Mesenchymal stem cell (in vitro differentiated cells and primary cell): ENCODE measurements around the gene PDK1.

Source experiments
- DNase-seq: peaks from one replicate; pipeline ENCODE4 v3.0.0-alpha.2; 2013
- H2AFZ ChIP-seq: one replicate; pipeline ENCODE4 v1.6.1; 2013; ENCODE audit warnings: low read depth, mild to moderate bottlenecking, control low read depth, inconsistent platforms, low read length, moderate library complexity
- H2AK5ac ChIP-seq: 2 replicates; pipeline ENCODE4 v1.6.1; 2013; ENCODE audit warnings: low read length, moderate library complexity, mild to moderate bottlenecking, inconsistent platforms; ENCODE audit not compliant: severe bottlenecking
- H2BK120ac ChIP-seq: one replicate; pipeline ENCODE4 v1.6.1; 2013; ENCODE audit warnings: low read depth, mild to moderate bottlenecking, inconsistent platforms, low read length, moderate library complexity
- H2BK12ac ChIP-seq, 2 experiments: one replicate each; pipeline ENCODE4 v1.6.1; 2013; ENCODE audit warnings: inconsistent platforms in 2 of 2, low read length in 2 of 2, mild to moderate bottlenecking in 2 of 2, moderate library complexity in 2 of 2, control low read depth in 1 of 2
- H2BK15ac ChIP-seq: one replicate; pipeline ENCODE4 v1.6.1; 2013; ENCODE audit warnings: mild to moderate bottlenecking, low read depth, inconsistent platforms; ENCODE audit not compliant: poor library complexity, severe bottlenecking
- H2BK5ac ChIP-seq: 2 replicates; pipeline ENCODE4 v1.6.1; 2013; ENCODE audit warnings: low read depth, mild to moderate bottlenecking, low read length, control low read depth, inconsistent platforms; ENCODE audit not compliant: poor library complexity, severe bottlenecking
- H3K14ac ChIP-seq, 2 experiments: one replicate each; pipeline ENCODE4 v1.6.1; 2013; ENCODE audit warnings: inconsistent platforms in 2 of 2, low read length in 2 of 2, control low read depth in 1 of 2, mild to moderate bottlenecking in 1 of 2, moderate library complexity in 1 of 2
- H3K18ac ChIP-seq, 2 experiments: one replicate each; pipeline ENCODE4 v1.6.1; 2013; ENCODE audit warnings: inconsistent platforms in 2 of 2, low read length in 2 of 2, control low read depth in 1 of 2, low read depth in 1 of 2, mild to moderate bottlenecking in 1 of 2
- H3K23ac ChIP-seq, 2 experiments: one replicate each; pipeline ENCODE4 v1.6.1; 2013; ENCODE audit warnings: inconsistent platforms in 2 of 2, low read length in 2 of 2, mild to moderate bottlenecking in 2 of 2, moderate library complexity in 2 of 2, control low read depth in 1 of 2
- H3K27ac ChIP-seq: 2 replicates; pipeline ENCODE4 v1.5.1; 2013; ENCODE audit warnings: mild to moderate bottlenecking, moderate library complexity, low read length, control low read depth, inconsistent platforms; ENCODE audit not compliant: poor library complexity, severe bottlenecking
- H3K27me3 ChIP-seq, 2 experiments: 2 replicates each; pipeline versions ENCODE4 v1.6.1 to v1.7.0; 2013; ENCODE audit warnings: low read length in 2 of 2, mild to moderate bottlenecking in 2 of 2, moderate library complexity in 2 of 2, control low read depth in 1 of 2, inconsistent platforms in 1 of 2; ENCODE audit not compliant: control insufficient read depth in 1 of 2, insufficient read depth in 1 of 2
- H3K36me3 ChIP-seq, 2 experiments: 2 replicates each; pipeline versions ENCODE4 v1.6.1 to v1.7.0; 2013; ENCODE audit warnings: low read length in 2 of 2, control low read depth in 1 of 2, inconsistent platforms in 1 of 2, low read depth in 1 of 2, mild to moderate bottlenecking in 1 of 2; ENCODE audit not compliant: insufficient read depth in 2 of 2, control insufficient read depth in 1 of 2
- H3K4ac ChIP-seq, 2 experiments: one replicate each; pipeline ENCODE4 v1.6.1; 2013; ENCODE audit warnings: inconsistent platforms in 2 of 2, low read length in 2 of 2, mild to moderate bottlenecking in 2 of 2, moderate library complexity in 2 of 2, control low read depth in 1 of 2, low read depth in 1 of 2
- H3K4me1 ChIP-seq: 2 replicates; pipeline ENCODE4 v1.6.1; 2013; ENCODE audit warnings: low read depth, low read length, control low read depth; ENCODE audit not compliant: control insufficient read depth, insufficient read depth
- H3K4me2 ChIP-seq: 2 replicates; pipeline ENCODE4 v1.6.1; 2013; ENCODE audit warnings: low read length, mild to moderate bottlenecking, inconsistent platforms; ENCODE audit not compliant: poor library complexity, severe bottlenecking
- H3K4me3 ChIP-seq, 2 experiments: 2 replicates each; pipeline versions ENCODE4 v1.5.1 to v1.7.0; 2013; ENCODE audit warnings: low read length in 2 of 2, mild to moderate bottlenecking in 2 of 2, control low read depth in 1 of 2, low read depth in 1 of 2; ENCODE audit not compliant: insufficient read depth in 1 of 2
- H3K79me1 ChIP-seq: replicated peaks from 2 replicates; pipeline ENCODE4 v1.6.1; 2013; ENCODE audit warnings: mild to moderate bottlenecking, control low read depth, low read length, inconsistent platforms; ENCODE audit not compliant: poor library complexity, severe bottlenecking
- H3K9ac ChIP-seq: 2 replicates; pipeline ENCODE4 v1.7.0; 2013; ENCODE audit warnings: mild to moderate bottlenecking, low read length, moderate library complexity
- H3K9me3 ChIP-seq: 2 replicates; pipeline ENCODE4 v1.7.0; 2013; ENCODE audit warnings: mild to moderate bottlenecking, low read length; ENCODE audit not compliant: control insufficient read depth
- H4K8ac ChIP-seq: one replicate; pipeline ENCODE4 v1.6.1; 2013; ENCODE audit warnings: inconsistent platforms, mild to moderate bottlenecking, low read length, moderate library complexity
- H4K91ac ChIP-seq: one replicate; pipeline ENCODE4 v1.6.1; 2013; ENCODE audit warnings: mild to moderate bottlenecking, low read length, inconsistent platforms
- WGBS: methylation state at CpG from one replicate; pipeline ENCODE4 v1.1.7; 2013; ENCODE audit warnings: mixed read lengths; 5-methylcytosine and 5-hydroxymethylcytosine counted together

PDK1 gene

DNA sequence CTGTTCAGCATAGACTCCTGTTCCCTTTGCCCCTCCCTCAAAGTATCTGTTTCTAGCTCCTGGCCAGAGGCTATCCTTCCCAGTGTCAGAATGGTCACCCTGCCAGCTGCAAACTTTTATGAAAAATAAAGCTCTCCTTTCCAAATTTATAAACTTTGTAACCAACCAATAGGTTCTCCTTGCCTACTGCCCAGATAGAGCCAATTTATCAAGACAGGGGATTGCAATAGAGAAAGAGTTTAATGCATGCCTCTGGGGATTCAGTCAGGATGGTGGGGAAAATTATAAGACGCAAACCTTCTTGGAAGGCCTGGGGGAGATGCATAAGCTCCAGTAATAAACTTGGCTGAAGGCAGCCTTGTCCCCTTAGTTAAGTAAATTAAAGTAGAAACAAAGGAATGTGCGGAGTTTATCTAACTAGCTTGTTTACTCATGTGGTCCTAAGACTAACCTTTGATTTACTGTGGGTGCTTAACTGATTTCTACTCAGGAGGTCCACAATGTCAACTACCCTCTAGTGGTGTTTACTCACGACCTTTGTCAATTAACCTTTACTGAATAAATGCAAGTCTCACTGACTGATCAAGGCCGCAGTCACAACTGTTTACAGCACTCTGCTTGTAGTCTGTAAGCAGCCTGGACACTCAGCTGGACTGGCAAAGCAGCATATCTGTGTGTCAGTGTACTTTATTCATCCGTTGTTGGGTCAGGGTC, 42.9 kb upstream of the PDK1 start:
- Histone ChIP-seq H3K18ac (no peak overlapping the region), H3K79me1 (no peaks in the 10 kb centered on the region), H3K14ac (no peak overlapping the region), H3K36me3 (no peaks in the 10 kb centered on the region), H3K9me3 (peaks cover 34% of the 10 kb centered on the region), H2BK120ac (no peak overlapping the region), H3K27ac (no peak overlapping the region), H3K4ac (no peak overlapping the region), H3K9ac (no peak overlapping the region), H4K8ac (no peak overlapping the region), H3K23ac (no peak overlapping the region), H3K4me2 (no peak overlapping the region), H2BK12ac (no peak overlapping the region), H2BK5ac (no peak overlapping the region), H3K4me1 (no peaks in the 10 kb centered on the region), H3K4me3 (no peak overlapping the region), H3K27me3 (no peaks in the 10 kb centered on the region), H2BK15ac (no peak overlapping the region), H4K91ac (no peak overlapping the region), H2AK5ac (no peak overlapping the region), H2AFZ (no peak overlapping the region)
- DNase-seq, result no peak
- WGBS, result 84% methylated on average over 5 of the region's 5 CpGs

DNA sequence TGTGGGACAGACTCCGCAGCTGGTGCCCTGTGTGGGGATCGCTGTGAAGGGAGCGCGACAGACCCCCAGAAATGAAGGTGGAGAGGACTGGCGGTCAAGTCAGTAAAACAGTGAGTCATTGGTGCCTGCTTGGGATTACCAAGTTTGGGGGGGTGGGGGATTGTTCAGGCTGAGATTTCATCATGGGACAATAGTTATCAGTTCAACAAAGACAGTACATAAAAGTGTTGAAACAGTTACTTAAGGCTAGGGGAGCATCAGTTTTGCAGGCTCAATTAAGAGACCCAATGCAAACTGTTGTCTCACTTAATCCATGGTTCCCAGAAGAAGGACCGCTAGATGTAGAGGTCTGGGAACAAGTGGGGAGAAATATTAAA, 42.4 kb upstream of the PDK1 start:
- Histone ChIP-seq H4K8ac (no peak overlapping the region), H2AK5ac (no peak overlapping the region), H2BK5ac (no peak overlapping the region), H3K4me3 (no peak overlapping the region), H4K91ac (no peak overlapping the region), H3K79me1 (no peaks in the 10 kb centered on the region), H2AFZ (no peak overlapping the region), H2BK120ac (no peak overlapping the region), H3K27ac (no peak overlapping the region), H3K4me2 (no peak overlapping the region), H3K23ac (no peak overlapping the region), H3K9ac (no peak overlapping the region), H3K27me3 (no peaks in the 10 kb centered on the region), H2BK15ac (no peak overlapping the region), H3K14ac (no peak overlapping the region), H3K4ac (no peak overlapping the region), H3K36me3 (no peaks in the 10 kb centered on the region), H2BK12ac (no peak overlapping the region), H3K4me1 (no peaks in the 10 kb centered on the region), H3K9me3 (peaks cover 34% of the 10 kb centered on the region), H3K18ac (no peak overlapping the region)
- WGBS, result 98% methylated on average over 6 of the region's 6 CpGs
- DNase-seq, result no peak

DNA sequence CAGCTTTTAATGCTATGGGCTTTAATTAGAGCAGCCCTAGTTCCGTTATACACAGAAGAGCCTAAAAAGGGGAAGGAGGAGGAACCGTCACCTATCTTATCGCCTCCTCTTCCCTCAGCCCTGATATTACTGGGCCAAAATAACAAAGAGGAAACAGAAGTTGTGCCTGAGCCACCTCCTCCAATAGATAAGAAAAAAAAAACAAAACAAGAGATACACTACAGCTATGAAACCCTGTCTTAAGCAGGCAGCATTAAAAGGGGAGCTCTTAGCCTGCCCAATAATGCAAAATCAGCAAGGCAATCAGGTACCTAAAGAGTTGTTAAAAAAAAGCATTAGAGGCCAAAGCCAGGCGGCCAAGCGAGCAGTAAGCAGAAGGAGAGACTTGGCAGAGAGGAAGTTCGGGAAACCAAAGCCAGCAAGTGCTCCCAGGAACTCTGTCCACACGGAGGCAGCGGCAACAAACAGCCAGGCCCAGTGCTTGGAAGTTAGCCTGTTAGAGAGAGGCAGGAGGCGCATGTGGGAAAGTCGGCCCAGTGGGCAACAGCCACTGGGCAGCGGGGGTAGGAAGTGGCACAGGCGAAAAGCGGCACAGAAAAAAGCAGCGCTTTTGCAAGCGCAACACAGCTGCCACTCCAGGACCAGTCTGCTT, 41.8 kb upstream of the PDK1 start:
- Histone ChIP-seq H3K4ac (no peak overlapping the region), H2AFZ (no peak overlapping the region), H3K4me3 (no peak overlapping the region), H3K9me3 (peaks cover 34% of the 10 kb centered on the region), H3K9ac (no peak overlapping the region), H3K14ac (no peak overlapping the region), H2AK5ac (no peak overlapping the region), H4K91ac (no peak overlapping the region), H3K4me2 (no peak overlapping the region), H3K23ac (no peak overlapping the region), H3K27ac (no peak overlapping the region), H3K27me3 (no peaks in the 10 kb centered on the region), H3K4me1 (no peaks in the 10 kb centered on the region), H2BK12ac (no peak overlapping the region), H2BK5ac (no peak overlapping the region), H2BK15ac (no peak overlapping the region), H2BK120ac (no peak overlapping the region), H3K79me1 (no peaks in the 10 kb centered on the region), H4K8ac (no peak overlapping the region), H3K18ac (no peak overlapping the region), H3K36me3 (no peaks in the 10 kb centered on the region)
- no peak for DNase-seq
- 91% methylated on average over 13 of the region's 15 CpGs for WGBS

DNA sequence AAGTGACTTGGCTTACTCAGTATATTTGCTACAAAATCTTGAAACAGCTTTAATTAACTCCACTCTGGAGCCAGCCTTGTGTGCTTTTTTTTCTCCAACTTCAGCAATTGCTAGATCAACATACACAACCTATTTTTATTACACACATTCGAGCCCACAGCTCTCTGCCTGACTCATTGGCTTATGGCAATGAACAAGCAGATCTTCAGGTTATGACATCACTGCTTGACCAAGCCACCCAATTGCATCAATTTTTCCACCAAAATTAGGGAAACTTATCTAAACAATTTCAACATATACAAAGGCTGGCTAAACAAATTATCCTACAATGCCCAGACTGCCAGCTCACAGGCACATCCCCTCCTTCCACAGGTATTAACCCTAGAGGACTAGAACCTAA, 39.6 kb upstream of the PDK1 start:
- Histone ChIP-seq H2BK12ac (no peak overlapping the region), H3K23ac (no peak overlapping the region), H2AFZ (no peak overlapping the region), H3K4me3 (no peak overlapping the region), H2BK5ac (no peak overlapping the region), H3K4me2 (no peak overlapping the region), H2BK120ac (no peak overlapping the region), H3K27me3 (no peaks in the 10 kb centered on the region), H3K9me3 (peaks cover 22% of the 10 kb centered on the region), H2AK5ac (no peak overlapping the region), H3K4me1 (no peaks in the 10 kb centered on the region), H3K14ac (no peak overlapping the region), H3K9ac (peak overlapping the region; percentile 43), H3K4ac (no peak overlapping the region), H3K36me3 (no peaks in the 10 kb centered on the region), H4K8ac (no peak overlapping the region), H3K27ac (no peak overlapping the region), H3K79me1 (no peaks in the 10 kb centered on the region), H2BK15ac (no peak overlapping the region), H3K18ac (no peak overlapping the region), H4K91ac (no peak overlapping the region)
- peak; percentile 79 for DNase-seq
- 45% methylated on average over 1 of the region's 1 CpG for WGBS
